Stimulated activated CD8-positive, alpha-beta memory T cell treated with anti-CD3 and anti-CD28 coated beads, Interleukin-15, amount 100 ng/mL, for 24 hours (primary cell): ENCODE measurements around the gene TRIB2.

Experiments used
- DNase-seq: peaks from one replicate; pipeline ENCODE4 v3.0.0-alpha.2; 2020; ENCODE audit warnings: low read depth

TRIB2 gene

GRCh38 chr2:12778811-12779579, 62.3 kb downstream of the TRIB2 start:
- DNase-seq, result no peak

GRCh38 chr2:12781329-12781728, 64.6 kb downstream of the TRIB2 start:
- DNase-seq, result no peak

GRCh38 chr2:12787891-12788801, 71.4 kb downstream of the TRIB2 start:
- no peak for DNase-seq

GRCh38 chr2:12791906-12792305, 75.2 kb downstream of the TRIB2 start:
- no peak for DNase-seq
